Prostate gland (tissue), 2 donors: Measurements from ENCODE around the gene KCND3. TPM values are rescaled to one million over a fixed set of nuclear protein-coding genes. Genes with fewer than 3 reads are reported as not detected.
A peak's percentile ranks its signal among the peaks of the same experiment; 100 is the strongest.

ENCODE experiments used
- DNase-seq: peaks from one replicate; pipeline ENCODE4 v3.0.0-alpha.2; 2019; ENCODE audit warnings: low spot score
- H3K27ac ChIP-seq, 2 donors: fragments of 200-600 bp; sonication (generic); 2 replicates each; pipeline ENCODE4 v1.5.1; 2017 to 2019
- H3K27me3 ChIP-seq: fragments of 200-600 bp; sonication (generic); replicated peaks from 2 replicates; pipeline ENCODE4 v1.5.1; 2019; ENCODE audit not compliant: insufficient read depth
- H3K36me3 ChIP-seq, 2 donors: fragments of 200-600 bp; sonication (generic); 1 replicate in 1 of 2; 2 replicates in 1 of 2; pipeline versions ENCODE4 v1.5.1 to v1.8.1; 2017 to 2019
- H3K4me1 ChIP-seq: fragments of 200-600 bp; sonication (generic); replicated peaks from 2 replicates; pipeline ENCODE4 v1.5.1; 2019
- H3K4me3 ChIP-seq, 2 donors: fragments of 200-600 bp; sonication (generic); 2 replicates each; pipeline ENCODE4 v1.5.1; 2017 to 2019
- H3K9me3 ChIP-seq: fragments of 200-600 bp; sonication (generic); 2 replicates; pipeline ENCODE4 v1.5.1; 2017
- CTCF ChIP-seq, 4 experiments: fragments of 200-600 bp in 2 of 4; fragments of 450-650 bp in 2 of 4; sonication (generic) in 2 of 4; IDR thresholded peaks; 1 replicate in 3 of 4; 2 replicates in 1 of 4; pipeline ENCODE4 v1.5.1; 2016 to 2019; ENCODE audit warnings: antibody characterized with exemption in 4 of 4, mild to moderate bottlenecking in 2 of 4, moderate library complexity in 2 of 4
- POLR2A ChIP-seq: fragments of 450-650 bp; IDR thresholded peaks from one replicate; pipeline ENCODE4 v1.6.1; 2016; ENCODE audit warnings: antibody characterized with exemption, mild to moderate bottlenecking
- POLR2AphosphoS5 ChIP-seq: sonication (generic); formaldehyde crosslinking; IDR thresholded peaks from one replicate; pipeline ENCODE4 v1.6.1; 2017; ENCODE audit warnings: antibody characterized with exemption
- WGBS: methylation state at CpG from one replicate; pipeline ENCODE4 v1.1.5; 2018; 5-methylcytosine and 5-hydroxymethylcytosine counted together
- intact Hi-C: fragments of 100-400 bp; cut with DNase I; formaldehyde crosslinking; loops from one replicate; pipeline ENCODE4 v1.14.2; 2022
- total RNA-seq, 2 donors: library from RNA; depleted of rRNA; stranded (reverse); fragments of >200 nt; gene quantifications; one replicate each; pipeline ENCODE4 v1.1.0, GENCODE V29; 2016

KCND3 gene
- total RNA-seq, 2 donors from 2014 or later: 17.1 to 27.3 TPM

DNA sequence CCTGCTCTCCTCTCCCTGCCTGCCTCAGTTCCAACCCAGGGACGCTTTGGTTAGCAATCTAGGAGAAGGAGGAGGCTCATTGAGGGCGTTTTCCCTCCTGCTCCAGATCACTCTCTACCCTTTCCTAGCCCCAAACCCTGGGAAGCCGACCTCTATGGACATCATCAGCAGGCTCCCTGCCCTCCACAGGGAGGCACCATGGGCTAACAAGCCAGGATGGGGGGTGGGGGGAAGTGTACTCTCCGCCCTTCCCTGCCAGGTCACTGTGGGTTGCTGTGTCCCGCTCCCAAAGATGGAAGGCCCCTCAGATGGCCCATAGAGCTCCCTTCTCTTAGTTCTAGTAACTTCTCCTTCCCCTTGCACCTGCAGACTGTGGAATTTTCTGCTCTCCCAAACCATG, 35.7 kb downstream of the KCND3 start:
- H3K36me3 ChIP-seq: no peaks in the 10 kb centered on the region
- H3K9me3 ChIP-seq: no peaks in the 10 kb centered on the region
- TF ChIP-seq CTCF (IDR thresholded peaks at IDR 0.05): no peak
- TF ChIP-seq POLR2A: no peak
- no peak for TF ChIP-seq POLR2AphosphoS5
- no peak for DNase-seq
- H3K4me3 ChIP-seq: no peak overlapping the region
- intact Hi-C loops: no loop called here
- WGBS: 85% methylated on average over 5 of the region's 5 CpGs
- H3K27ac ChIP-seq: no peak overlapping the region
- no peaks in the 10 kb centered on the region for H3K27me3 ChIP-seq
- H3K4me1 ChIP-seq: peaks cover 5% of the 10 kb centered on the region

DNA sequence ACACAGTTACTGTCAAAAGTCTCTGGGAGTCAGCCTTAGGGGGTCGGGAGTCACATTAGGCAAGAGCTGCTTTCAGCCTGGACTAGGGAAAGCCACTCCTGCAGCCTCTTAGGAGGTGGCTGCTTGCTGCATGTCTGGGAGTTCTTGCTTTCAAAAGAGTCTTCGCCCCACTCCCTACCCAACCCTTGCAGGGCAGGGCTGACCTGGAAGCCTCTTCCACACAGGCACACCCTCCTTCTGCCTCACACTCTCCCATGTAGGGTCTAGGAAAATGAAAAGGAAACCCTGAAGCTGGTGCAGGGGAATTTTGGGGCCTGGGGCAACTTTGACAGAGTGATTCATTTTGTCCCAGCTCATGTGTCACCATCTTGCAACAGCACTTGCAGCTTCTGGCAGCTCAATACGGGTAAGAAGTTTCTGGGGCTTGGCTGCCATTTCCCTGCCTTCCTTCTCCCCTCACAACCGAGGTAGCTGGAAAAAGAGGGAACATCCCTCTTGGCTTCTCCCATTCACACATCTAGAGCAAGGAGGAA, 37.3 kb downstream of the KCND3 start:
- peaks cover 8% of the 10 kb centered on the region for H3K4me1 ChIP-seq
- no peak for TF ChIP-seq CTCF (IDR thresholded peaks at IDR 0.05)
- TF ChIP-seq POLR2AphosphoS5: no peak
- no peak for TF ChIP-seq POLR2A
- no peaks in the 10 kb centered on the region for H3K9me3 ChIP-seq
- H3K27me3 ChIP-seq: no peaks in the 10 kb centered on the region
- no peak overlapping the region for H3K27ac ChIP-seq
- DNase-seq: no peak
- H3K4me3 ChIP-seq: no peak overlapping the region
- intact Hi-C loops: no loop called here
- no peaks in the 10 kb centered on the region for H3K36me3 ChIP-seq
- 60% methylated on average over 4 of the region's 4 CpGs for WGBS

DNA sequence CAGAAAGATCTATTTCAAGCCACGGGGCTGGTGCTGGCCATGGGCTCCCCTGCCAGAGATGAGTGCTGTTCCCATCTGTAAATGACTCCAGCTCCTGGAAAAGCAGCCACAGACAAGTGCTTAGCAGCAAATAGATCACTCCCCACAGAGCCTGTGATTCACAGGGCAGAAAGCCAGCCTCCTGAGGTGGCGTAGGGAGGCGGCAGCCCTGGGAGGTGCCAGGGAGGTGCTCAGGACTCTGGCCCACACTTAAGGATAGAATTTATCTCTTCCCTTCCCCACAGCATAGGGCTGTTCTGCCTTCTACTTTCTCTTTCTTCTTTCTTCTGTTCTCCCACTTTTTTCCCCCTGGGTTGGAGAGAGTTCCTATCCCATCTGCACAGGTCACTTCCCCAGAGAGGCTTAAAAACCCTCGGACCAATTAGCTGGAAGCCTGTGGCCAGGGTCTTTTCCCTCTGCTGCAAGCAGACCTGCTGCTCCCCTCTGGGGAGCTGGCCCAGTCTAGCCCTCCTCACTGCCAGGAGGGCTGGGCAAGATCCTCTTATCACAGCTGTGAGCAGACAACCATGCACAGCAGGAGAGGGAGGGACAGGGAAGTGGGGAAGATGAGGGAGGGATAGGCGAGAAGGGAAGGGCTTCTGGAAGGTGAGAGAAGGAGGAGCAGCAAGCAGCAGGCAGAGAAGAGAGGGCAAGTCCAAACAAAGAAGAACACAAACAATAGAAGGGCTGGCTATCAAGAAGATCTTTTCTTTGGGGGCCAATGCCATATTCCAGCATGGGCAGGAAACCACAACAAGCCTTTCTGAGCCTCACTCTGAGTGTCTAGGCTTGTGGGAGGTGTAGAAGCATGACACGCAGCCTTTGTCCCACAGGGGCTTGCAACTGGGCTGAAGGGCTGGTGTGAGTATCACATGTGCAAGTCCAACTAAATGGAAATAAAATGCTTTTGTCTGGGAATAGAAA, 41.0 kb downstream of the KCND3 start:
- TF ChIP-seq CTCF (IDR thresholded peaks at IDR 0.05) (peak in 1 of 4 experiments; percentile 5), POLR2AphosphoS5 (peak; percentile 53), POLR2A (no peak)
- Histone ChIP-seq H3K4me3 (no peak overlapping the region), H3K27me3 (no peaks in the 10 kb centered on the region), H3K4me1 (peaks cover 8% of the 10 kb centered on the region), H3K27ac (peak overlapping the region; percentile 67 to 74), H3K9me3 (no peaks in the 10 kb centered on the region), H3K36me3 (no peaks in the 10 kb centered on the region)
- 14% methylated on average over 6 of the region's 6 CpGs for WGBS
- peak; percentile 86 for DNase-seq
- intact Hi-C loops: no loop called here

GRCh38 chr1:111943846-111944749, 45.4 kb downstream of the KCND3 start:
- DNase-seq: no peak
- no peaks in the 10 kb centered on the region for H3K36me3 ChIP-seq
- peaks cover 6% of the 10 kb centered on the region for H3K4me1 ChIP-seq
- no peak overlapping the region for H3K4me3 ChIP-seq
- H3K27me3 ChIP-seq: no peaks in the 10 kb centered on the region
- no peaks in the 10 kb centered on the region for H3K9me3 ChIP-seq
- intact Hi-C loops: no loop called here
- no peak for TF ChIP-seq CTCF (IDR thresholded peaks at IDR 0.05)
- no peak for TF ChIP-seq POLR2AphosphoS5
- TF ChIP-seq POLR2A: no peak
- no peak overlapping the region for H3K27ac ChIP-seq
- WGBS: 78% methylated on average over 15 of the region's 15 CpGs
